ENCODE measurements around the gene MUC6.

The MUC6 gene

DNA sequence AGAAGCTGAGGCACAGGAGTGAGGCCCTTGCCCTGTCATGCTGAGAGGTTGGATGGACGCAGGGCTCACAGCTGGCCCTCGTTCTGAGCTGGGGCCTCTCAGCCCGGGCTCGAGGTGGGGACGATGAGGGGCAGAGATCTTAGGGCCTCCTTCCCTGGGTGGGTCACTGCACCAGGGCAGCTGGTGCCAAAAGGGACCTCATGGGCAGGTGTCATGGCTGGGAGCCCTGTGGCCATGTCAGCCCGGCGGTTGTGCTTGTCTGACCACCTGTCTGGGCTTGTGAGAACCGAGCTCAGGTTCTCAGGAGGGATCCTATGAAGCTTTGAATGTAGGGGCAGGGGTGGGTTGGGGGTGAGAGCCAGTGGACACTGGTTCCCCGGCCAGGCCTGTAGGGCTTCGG, 1.8 kb upstream of the MUC6 start:
- no peak for DNase-seq (ENCODE audit: low read depth)

DNA sequence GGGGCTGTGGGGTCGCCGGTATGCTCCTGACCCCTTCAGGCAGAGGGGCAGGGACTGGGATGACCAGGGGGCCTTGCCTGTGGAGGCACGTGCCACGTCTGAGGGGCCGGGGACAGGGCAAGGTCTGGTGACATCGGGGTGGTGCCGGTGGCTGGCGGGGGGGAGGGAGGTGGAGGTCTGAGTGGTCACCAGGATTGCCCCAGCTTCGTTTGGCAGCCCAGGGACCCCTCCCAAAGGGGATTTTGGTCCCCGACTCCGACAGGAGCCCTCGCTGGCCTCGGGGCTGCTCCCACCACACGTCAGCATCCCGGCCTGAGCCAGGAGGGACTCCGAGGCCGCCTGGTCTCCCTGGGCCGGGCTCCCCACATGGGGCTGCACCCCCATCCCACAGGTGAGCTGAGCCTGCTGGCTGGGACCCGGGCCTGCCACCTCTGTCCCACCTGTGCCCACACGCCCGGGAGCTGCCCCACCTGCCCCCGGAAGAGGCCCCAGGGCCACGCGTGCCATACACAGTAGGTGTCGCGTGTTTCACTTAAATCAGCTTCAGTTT, 1.1 kb upstream of the MUC6 start:
- DNase-seq (ENCODE audit: low read depth): no peak

DNA sequence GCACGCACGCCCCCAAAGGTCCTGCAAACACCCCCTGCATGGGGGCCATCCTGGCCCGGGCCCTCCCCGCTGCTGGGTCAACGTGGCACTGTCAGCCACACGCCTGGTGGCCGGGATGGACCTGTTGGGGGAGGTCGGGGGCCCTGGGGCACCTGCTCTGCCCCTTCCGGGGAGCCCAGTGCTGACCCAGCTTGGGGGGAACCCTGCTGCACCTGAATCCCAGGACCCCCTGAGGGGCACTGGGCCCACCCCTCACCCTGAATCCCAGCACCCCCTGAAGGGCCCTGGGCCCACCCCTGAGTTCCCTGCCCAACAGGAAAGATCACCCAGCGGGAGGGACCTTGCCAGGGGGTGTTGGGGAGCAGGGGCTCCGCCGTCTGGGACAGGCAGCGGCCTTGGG, 413 bp upstream of the MUC6 start:
- DNase-seq (ENCODE audit: low read depth): no peak

DNA sequence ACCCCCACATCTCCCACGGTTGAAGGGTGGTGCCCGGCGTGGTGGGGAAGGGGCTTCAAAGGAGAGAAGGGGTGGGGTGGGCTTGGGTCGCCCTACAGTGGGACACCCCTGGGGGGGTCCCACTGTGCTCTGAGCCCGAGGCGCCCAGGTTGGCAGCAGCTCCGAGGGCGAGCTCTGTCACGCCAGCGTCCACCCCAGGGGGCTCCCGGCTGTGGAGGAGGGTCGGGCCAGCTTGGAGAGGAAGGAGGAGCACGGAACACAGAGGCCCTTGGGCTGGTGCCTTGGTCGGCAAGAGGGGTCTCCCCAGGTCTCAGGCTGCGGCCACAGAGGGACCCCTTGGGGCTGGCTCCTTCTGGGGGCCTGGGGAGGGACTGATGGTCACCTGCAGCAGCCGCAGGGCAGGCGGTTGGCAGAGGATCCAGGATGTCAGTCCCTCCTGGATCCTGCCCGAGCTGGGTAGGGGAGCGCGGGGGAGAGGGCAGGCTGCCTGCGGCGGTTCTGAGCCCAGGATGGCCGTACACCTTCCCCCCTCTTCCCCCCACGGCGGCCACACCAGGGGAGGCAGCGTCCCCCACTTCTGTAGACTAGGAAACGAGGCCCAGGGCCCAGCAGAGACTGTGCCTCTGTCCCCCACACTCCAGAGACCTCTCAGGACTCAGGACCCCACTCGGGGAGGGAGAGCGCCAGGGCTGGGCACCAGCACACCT, 788 bp downstream of the MUC6 start:
- DNase-seq (ENCODE audit: low read depth): no peak

DNA sequence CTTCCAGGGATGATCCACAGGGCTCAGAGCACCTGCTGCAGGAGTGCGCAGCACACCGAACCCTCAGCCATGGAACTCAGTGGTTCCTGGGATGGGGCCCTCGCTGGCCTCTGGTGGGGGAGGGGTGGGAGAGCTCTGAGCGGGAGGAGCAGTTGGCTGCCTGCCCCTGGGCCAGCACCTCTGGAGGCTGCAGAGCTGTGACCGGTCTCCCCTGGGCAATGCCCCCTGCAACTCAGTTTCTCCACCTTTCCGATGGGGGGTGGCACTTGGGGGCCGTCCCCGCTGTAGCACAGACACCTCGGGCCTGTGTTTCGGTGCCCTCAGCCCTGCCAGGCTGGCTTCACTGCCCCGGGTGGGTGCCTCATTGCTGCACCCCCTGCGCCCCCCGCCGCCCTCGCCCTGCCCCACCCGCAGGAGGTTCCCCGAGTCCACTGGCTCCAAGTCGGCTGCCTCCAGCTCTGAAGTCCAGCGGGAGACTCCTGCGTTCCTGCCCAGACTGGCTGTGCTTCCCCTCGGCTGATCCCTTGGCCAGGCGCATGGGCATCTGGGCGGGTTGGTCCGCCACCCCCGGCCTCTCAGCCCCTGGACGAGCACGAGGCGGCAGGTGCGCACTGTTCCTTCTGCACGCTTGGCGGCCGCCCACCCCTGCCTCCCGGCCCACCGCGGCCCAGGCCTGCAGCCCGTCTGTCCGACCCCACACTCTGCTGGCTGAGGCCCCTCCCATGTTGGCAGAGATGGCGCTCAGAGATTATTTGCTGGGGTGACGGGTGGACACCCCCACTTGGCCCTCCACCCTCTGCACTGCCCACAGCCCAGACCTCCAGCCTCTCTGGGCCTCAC, 1.8 kb downstream of the MUC6 start:
- DNase-seq (ENCODE audit: low read depth): no peak

DNA sequence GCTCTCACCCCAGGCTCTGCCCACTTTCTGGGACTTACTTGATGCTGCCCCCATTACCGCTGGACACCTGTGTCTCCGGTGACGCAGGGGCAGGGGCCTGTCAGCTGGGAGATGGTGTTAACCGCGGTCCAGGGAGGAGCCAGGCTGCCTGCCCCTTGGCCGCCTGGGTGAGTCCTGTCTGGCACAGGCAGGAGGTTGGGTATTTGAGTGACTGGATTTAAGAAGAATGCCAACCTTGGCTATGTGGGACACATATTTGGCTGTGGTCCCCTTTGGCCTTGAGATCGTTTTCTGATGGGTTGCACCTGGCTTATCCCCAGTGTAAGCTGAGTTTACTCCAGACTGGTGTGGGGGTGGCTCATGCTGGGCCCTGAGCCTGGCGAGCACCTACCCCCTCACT, 2.5 kb downstream of the MUC6 start:
- no peak for DNase-seq (ENCODE audit: low read depth)

DNA sequence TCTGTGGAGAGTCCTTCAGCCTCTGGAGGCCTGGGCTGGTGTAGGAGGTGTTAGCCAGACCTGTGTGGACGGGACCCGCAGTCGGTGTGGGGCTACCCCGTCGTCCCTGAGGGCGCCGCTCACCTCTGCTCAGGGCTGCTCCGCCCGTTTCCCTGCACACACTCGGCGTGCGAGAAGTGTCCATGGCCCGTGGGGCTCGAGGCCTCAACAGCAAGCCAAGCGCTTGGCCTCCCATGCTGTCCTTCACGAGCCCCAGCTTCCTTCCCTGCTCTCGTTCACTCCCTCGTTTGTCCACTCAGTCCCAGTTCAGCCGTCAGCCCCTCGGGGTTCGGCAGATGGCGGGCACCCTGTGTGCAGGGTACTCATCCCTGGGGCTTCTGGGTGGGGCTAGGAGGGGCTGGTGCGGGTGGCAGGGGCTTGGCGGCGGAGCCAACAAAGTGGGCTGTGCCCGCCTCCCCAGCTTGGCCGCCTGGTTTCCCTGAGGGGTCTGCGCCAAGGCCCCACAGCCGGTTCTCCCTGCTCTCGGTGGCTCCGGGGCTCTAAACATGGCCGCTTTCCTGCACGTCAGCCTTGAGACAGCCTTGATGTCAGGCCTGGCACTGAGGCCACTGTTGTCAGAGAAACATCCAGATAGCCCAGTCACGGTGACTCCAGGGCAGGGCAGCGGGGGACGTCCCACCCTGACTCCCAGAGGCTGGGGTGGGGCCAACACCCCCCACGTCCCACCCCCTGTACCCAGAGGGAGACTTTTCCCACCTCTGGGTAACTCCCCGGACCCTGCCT, 3.3 kb downstream of the MUC6 start:
- no peak for DNase-seq (ENCODE audit: low read depth)

DNA sequence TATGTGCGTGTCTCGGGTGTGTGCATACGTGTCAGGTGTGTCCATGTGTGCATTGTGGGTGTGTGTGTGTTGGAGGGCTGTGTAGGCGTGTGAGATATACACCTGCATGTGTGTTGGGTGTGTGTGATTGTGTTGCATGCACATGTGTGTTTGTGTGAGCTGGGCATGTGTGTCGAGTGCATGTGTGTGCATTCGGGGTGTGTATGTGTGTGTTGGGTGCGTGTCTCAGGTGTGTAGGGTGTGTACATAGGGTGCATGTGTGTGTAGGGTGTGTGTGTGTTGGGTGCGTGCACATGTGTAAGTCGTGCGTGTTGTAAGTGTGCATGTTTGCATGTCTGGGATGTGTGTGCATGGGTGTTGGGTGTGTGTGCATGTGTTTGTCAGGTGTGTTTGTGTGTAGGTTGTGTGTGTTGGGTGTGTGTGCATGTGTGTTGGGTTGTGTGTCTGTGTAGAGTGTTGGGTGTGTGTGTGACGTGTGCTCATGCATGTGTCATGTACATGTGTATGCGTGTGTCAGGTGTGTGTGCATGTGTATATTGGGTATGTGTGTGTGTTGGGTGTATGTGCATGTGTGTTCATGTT, 4.1 kb downstream of the MUC6 start:
- DNase-seq (ENCODE audit: low read depth): no peak

DNA sequence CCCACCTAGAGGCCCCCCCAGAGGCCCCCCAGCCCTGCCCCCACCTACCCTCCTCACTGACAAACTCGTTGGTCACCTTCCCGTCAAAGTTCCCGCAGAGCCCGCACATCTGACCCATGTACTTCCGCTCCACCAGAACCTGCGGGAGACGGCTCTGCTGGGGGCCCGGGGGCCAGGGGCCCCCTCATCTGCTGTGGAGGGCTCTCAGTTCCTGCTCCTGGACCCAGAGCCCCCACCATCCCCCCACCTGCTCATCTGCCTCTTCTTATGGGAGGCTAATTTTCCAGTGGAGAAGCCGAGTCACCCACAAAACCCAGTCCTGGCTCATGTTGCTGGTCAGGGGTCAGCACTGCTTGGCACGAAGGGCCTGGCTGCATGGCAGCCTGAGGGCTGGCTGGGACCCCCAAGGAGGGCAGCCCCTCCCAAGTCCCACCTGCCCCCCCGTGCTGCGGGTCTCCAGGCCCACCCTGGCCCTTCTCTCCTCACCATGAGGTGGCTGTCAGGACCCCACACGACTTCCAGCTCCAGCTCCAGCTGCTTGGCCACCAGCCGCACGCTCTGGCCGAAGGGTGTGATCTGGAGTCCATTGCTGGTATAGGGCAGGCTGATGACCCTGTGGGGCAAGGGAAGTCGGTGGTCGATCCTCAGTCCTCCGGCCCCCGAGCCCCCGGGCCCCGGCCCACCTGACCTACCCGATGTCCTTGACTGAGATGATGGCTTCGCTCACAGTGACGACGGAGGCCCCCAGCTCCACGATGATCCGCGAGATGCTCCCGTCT, 5.2 kb downstream of the MUC6 start:
- DNase-seq (ENCODE audit: low read depth): no peak

DNA sequence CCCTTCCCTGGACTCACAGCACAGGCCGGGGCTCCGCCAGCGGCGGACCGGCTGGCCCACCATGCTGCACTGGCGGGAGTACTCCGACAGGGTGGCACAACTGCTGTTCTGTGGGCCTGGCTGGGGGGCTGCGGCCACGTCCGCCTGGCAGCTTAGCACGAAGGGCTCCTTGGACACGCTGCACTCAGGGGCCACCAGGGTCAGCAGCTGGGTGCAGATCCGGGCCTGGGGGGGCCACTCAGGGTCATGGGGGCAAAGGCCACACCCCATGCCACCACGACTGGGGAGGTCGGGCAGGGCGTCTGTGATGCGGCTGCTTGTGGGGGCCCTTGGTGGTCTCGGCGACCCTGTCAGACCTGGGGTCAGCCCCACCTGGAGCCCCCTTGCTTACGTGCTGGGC, 6.0 kb downstream of the MUC6 start:
- no peak for DNase-seq (ENCODE audit: low read depth)

DNA sequence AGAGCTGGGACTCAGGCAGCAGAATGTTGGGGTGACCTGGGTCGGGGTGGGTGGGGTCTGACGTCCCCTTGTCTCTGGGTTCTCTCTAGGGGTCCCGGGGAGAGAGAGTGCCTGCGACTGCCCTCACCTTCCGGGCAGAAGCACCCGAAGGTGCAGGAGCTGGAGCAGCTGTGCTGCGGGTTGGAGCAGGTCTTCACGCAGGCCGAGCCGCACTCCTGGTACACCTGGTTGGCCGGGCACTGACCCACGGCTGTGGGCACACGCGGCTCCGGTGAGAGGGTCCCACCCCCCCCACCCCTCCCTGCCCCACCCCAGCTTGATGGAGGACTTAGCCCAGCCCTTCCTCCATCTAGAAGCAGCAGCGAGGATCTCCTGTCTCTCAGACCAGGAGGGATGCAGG, 6.4 kb downstream of the MUC6 start:
- DNase-seq (ENCODE audit: low read depth): no peak

DNA sequence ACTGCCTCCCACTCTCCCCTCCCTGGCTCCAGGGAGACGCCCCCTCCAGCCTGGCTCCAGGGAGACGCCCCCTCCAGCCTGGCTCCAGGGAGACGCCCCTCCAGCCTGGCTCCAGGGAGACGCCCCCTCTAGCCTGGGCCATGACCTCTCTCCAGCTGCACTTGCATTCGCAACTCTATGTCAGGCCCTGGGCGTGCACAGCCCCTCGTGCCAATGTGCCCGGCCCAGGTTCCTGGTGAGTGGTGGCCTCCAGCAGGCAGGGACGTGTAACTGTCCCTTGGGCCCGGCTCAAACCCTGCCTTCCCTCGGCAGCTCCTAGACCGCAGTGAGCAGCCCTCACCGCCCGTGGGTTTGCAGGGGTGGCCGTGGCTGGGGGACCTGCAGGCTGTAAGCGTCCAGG, 6.9 kb downstream of the MUC6 start:
- DNase-seq (ENCODE audit: low read depth): no peak

DNA sequence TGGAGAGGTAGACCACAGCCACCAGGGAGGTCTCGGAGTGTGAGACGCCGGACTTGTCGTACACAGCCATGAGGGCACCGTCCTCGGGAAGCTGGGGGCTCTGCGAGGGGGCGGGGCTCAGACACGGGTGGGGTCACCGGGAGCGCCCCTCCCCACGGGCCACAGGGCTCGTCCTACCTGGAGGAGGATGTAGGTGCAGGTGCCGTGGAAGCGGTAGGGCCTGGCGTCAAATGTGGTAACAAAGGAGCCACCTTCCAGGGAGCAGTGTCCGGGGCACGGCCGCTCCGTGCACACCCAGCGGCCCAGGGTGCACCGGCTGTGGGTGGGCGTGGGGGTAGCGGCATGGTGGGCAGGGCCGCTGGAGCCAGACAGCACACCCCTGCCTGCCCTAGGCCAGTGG, 7.5 kb downstream of the MUC6 start:
- no peak for DNase-seq (ENCODE audit: low read depth)

DNA sequence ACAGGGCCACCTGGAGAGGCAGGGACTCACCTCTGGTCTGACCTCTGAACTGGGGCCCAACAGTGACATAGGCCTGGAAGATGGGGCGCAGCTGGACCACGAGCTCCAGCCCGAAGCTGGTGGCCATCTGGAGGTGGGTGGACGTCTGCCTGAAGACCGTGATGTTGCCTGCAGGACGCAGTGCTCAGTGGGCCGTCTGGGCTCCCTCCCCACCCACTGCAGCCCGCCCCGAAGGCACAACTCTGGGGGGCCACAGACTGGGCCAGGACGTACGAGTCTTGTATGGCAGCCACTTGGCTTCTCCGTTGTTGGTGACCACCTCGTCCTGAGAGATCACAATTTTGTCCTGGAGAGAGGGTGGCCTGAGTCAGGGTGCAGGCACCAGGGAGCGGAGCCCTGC, 7.9 kb downstream of the MUC6 start:
- DNase-seq (ENCODE audit: low read depth): no peak

DNA sequence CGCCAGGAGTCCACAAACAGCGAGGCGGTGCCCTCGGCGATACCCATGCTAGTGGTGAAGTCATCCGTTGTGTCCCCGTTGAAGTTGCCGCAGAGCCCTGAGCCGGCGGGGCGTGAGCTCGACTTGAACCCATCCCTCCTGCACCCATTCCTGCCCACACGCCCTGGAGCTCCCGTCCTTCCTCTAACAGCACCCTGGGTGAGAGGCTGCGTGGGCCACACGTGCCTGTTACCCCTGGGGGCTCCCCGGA, 8.3 kb downstream of the MUC6 start:
- DNase-seq (ENCODE audit: low read depth): no peak

DNA sequence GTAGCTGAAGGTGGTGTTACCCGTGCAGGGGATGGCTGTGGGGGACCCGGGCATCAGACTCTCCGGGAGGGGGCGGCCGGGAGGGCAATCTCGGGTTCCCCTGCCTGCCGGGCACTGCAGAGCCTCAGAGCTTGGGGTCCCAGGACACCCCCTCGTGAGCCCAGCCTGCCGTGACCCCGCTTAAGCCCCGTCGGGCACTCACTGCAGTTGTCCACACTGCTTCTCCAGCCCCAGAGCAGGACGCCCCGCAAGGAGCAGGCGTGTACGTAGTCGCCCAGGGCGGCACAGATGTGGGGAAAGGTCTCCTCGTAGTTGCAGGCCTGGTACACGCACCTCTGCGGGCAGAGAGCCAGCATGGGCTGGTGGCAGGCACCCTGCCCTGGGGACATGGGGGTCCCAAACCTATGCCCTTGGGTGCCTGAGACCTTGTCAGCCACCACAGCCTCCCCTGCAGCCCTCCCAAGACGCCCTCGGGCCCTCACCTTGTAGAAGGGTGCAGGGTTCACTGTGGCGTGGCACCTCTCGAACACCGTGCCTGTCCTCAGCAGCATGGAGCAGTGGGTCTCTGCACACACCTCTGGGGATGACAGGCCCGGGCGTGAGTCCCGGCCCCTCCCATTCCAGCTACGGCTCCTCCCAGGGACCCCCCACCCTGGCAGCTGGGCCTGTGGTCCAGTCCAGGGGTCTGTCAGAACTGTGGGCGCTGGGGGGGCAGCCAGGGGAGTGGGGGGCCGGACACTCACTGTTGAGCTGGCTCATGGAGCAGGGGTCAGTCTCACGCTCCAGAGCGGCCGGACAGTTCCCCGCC, 8.8 kb downstream of the MUC6 start:
- no peak for DNase-seq (ENCODE audit: low read depth)

DNA sequence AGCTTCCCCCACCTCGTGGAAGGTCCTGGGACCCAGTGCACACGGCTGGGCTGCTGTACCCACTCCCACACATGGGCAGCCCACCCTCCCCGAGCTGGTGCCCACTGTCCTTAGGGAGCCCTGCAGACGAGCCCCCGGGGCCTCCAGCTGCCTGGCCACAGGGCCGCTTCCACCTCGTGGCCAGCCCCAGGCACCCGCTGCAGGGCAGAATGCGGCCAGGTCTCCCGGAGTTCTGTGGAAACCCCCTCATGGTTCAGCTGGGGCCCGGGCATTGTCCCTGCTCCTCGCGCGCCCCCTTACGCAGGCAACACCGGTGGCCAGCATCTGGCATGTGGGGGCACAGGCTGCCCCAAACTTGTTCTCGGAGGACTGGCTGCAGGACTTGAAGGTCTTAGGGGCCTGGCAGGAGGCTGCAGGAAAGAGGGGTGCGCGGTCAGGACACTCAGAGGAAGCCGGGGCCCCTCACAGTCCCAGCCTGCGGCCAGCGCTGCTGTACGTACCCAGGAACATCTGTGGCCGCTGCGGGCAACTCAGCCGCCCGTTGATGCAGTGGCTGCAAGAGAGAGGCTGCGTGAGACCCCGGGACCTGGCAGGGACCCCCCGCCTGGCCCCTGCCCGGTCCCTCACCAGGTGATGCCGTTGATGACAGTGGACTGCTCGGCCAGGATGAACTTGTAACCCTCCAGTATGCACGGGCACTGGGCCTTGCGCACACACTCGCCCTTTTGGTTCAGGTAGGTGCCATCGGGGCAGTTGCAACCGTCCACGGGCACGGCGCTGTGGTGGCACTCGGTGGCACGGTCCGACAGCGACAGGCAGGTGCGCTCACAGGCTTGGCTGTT, 9.7 kb downstream of the MUC6 start:
- DNase-seq (ENCODE audit: low read depth): no peak

DNA sequence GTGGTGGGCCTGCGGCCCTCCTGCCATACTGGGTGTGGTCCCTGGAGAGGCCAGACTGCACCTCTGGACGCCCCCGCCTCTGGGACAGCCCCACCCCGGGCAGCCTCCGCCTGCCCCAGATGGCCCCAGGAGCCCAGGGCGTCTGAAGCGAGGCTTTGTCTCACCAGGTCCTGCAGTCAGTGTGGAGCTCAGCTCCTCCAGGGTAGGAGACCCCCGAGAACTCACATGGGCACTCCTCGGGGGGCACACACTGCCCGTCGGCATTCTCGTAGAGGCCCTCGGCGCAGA, 10.4 kb downstream of the MUC6 start:
- DNase-seq (ENCODE audit: low read depth): no peak

DNA sequence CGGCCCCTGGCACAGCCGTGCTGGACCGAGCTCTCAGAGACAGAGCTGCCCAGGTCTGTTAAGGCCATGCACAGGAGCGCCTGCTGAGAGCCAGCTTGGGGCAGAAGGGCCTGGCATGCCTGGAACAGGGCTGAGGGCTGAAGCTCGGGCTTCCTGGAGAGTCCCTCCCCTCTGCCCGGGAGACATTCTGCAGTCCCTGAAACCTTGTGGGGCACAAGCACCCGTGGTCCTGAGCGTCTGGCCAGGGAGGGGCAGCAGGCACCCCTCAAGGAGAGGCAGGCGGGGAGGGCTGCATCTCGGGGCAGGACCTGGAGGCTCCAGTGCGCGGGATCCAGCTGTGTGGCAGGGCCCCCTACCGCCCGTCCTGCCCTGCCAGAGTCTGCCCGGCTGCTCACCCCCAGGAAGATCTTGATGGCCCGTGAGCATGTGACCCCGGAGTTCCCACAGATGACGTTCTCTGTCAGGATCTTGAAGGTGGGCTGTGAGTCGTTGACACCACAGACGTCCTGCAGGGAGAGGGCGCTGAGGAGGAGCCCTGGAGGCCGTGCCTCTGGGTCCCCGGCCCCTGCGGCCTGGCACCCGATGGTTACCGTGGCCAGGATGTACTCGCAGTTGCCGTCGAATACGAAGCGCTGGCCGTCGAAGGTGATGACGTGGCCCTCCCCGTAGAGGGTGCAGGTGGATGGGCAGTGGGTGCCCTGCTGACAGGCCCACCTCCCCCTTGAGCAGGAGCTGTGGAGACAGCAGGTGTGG, 10.9 kb downstream of the MUC6 start:
- DNase-seq (ENCODE audit: low read depth): no peak

Data from stimulated activated CD8-positive, alpha-beta memory T cell treated with anti-CD3 and anti-CD28 coated beads, Interleukin-7, amount 100 ng/mL, for 24 hours (primary cell).